B cell (primary cell): Measurements from ENCODE around the gene ABHD1. TPM values are rescaled to one million over a fixed set of nuclear protein-coding genes. Genes with fewer than 3 reads are reported as not detected.

Experiments
- ATAC-seq: fragments of 200-7000 bp; cut with Tn5 transposase; one replicate; pipeline ENCODE4 v1.10.0; 2021; ENCODE audit warnings: low read depth, mild to moderate bottlenecking, moderate number of reproducible peaks, moderate library complexity
- CTCF ChIA-PET: fragments of 350-600 bp; sonication (Branson Sonifier 250); formaldehyde crosslinking; loops from one replicate; lab custom pipeline; 2021; ENCODE audit warnings: antibody characterized with exemption, inconsistent platforms; lab: Charles Lee
- POLR2A ChIA-PET: fragments of 350-600 bp; sonication (Branson Sonifier 250); formaldehyde crosslinking; loops from one replicate; lab custom pipeline; 2021; ENCODE audit warnings: antibody characterized with exemption; lab: Charles Lee
- DNase-seq: peaks from one replicate; pipeline ENCODE4 v3.0.0; 2013
- H2AFZ ChIP-seq: 2 replicates; pipeline ENCODE4 v1.6.1; 2012; ENCODE audit warnings: mild to moderate bottlenecking, low read depth, low read length; ENCODE audit not compliant: insufficient read depth, poor library complexity, severe bottlenecking
- H3K27ac ChIP-seq, 2 donors: 1 replicate in 1 of 2; 2 replicates in 1 of 2; pipeline ENCODE4 v1.5.1; 2012 to 2013; ENCODE audit warnings: low read length in 2 of 2, mild to moderate bottlenecking in 2 of 2, moderate library complexity in 1 of 2
- H3K27me3 ChIP-seq, 4 experiments: fragments of 200-600 bp in 1 of 4; sonication (generic) in 1 of 4; replicated peaks in 1 of 4; 1 replicate in 2 of 4; 2 replicates in 2 of 4; pipeline versions ENCODE4 v1.6.1 to v1.7.0; 2013 to 2016; ENCODE audit warnings: low read length in 3 of 4, mild to moderate bottlenecking in 2 of 4, mixed read lengths in 1 of 4, moderate library complexity in 1 of 4; ENCODE audit not compliant: insufficient read depth in 4 of 4, control insufficient read depth in 3 of 4; ENCODE audit errors: control extremely low read depth in 1 of 4
- H3K36me3 ChIP-seq, 2 experiments: replicated peaks in 1 of 2; 1 replicate in 1 of 2; 2 replicates in 1 of 2; pipeline versions ENCODE4 v1.6.1 to v1.7.1; 2013; ENCODE audit warnings: low read length in 1 of 2; ENCODE audit not compliant: insufficient read depth in 2 of 2, control insufficient read depth in 1 of 2; ENCODE audit errors: control extremely low read depth in 1 of 2, extremely low read depth in 1 of 2
- H3K4me1 ChIP-seq, 2 donors: fragments of 200-600 bp in 1 of 2; sonication (generic) in 1 of 2; 1 replicate in 1 of 2; 2 replicates in 1 of 2; pipeline versions ENCODE4 v1.5.1 to v1.6.1; 2013 to 2017; ENCODE audit warnings: low read length in 2 of 2; ENCODE audit not compliant: control insufficient read depth in 2 of 2, insufficient read depth in 2 of 2
- H3K4me2 ChIP-seq: replicated peaks from 2 replicates; pipeline ENCODE3; 2012; ENCODE audit warnings: mild to moderate bottlenecking, low read depth, low read length; ENCODE audit not compliant: poor library complexity, severe bottlenecking
- H3K4me3 ChIP-seq, 5 experiments: fragments of 200-600 bp in 1 of 5; sonication (generic) in 1 of 5; 1 replicate in 3 of 5; 2 replicates in 2 of 5; pipeline versions ENCODE4 v1.5.1 to v1.7.0; 2011 to 2016; ENCODE audit warnings: low read length in 4 of 5, mild to moderate bottlenecking in 4 of 5, low read depth in 2 of 5, control low read depth in 1 of 5, moderate library complexity in 1 of 5; ENCODE audit not compliant: insufficient read depth in 1 of 5; ENCODE audit errors: control extremely low read depth in 1 of 5, extremely low read depth in 1 of 5
- H3K79me2 ChIP-seq: fragments of 200-600 bp; sonication (generic); one replicate; pipeline ENCODE4 v1.6.0; 2016; ENCODE audit warnings: low read length; ENCODE audit not compliant: control insufficient read depth, insufficient read depth
- H3K9ac ChIP-seq: fragments of 200-600 bp; sonication (generic); 2 replicates; pipeline ENCODE4 v1.6.1; 2017; ENCODE audit warnings: mild to moderate bottlenecking, low read length, moderate library complexity
- H3K9me3 ChIP-seq, 3 donors: one replicate each; pipeline versions ENCODE4 v1.6.1 to v1.7.1; 2013; ENCODE audit warnings: low read length in 2 of 3; ENCODE audit not compliant: control insufficient read depth in 2 of 3, insufficient read depth in 1 of 3; ENCODE audit errors: control extremely low read depth in 1 of 3
- H4K20me1 ChIP-seq: 2 replicates; pipeline ENCODE4 v1.6.0; 2012; ENCODE audit warnings: mild to moderate bottlenecking, low read length; ENCODE audit not compliant: insufficient read depth, control insufficient read depth, poor library complexity, severe bottlenecking
- H3K27ac Mint-ChIP-seq: one replicate; pipeline ENCODE4 v1.8.0; 2021; ENCODE audit warnings: mixed read lengths
- H3K27me3 Mint-ChIP-seq: one replicate; pipeline ENCODE4 v1.8.0; 2021; ENCODE audit warnings: mixed read lengths
- H3K4me1 Mint-ChIP-seq: one replicate; pipeline ENCODE4 v1.8.0; 2021; ENCODE audit warnings: mixed read lengths
- H3K4me3 Mint-ChIP-seq: one replicate; pipeline ENCODE4 v1.8.0; 2021; ENCODE audit warnings: mixed read lengths
- H3K9me3 Mint-ChIP-seq: one replicate; pipeline ENCODE4 v1.8.0; 2022; ENCODE audit warnings: mixed read lengths; ENCODE audit not compliant: insufficient read depth
- EZH2 ChIP-seq: IDR thresholded peaks from 2 replicates; pipeline ENCODE4 v1.6.1; 2012; ENCODE audit warnings: borderline replicate concordance, low read depth, mild to moderate bottlenecking, moderate library complexity, low read length; ENCODE audit not compliant: insufficient read depth, poor library complexity, severe bottlenecking
- WGBS: methylation state at CpG from one replicate; pipeline ENCODE4 v1.1.5; 2013; ENCODE audit warnings: missing lambda C conversion rate; ENCODE audit not compliant: insufficient coverage; 5-methylcytosine and 5-hydroxymethylcytosine counted together
- intact Hi-C: fragments of 100-400 bp; cut with micrococcal nuclease; formaldehyde crosslinking; loops from one replicate; pipeline ENCODE4 v1.10.0; 2022
- polyA plus RNA-seq: library from polyadenylated mRNA; depleted of rRNA; stranded (reverse); fragments of >200 nt; gene quantifications from 2 replicates; pipeline ENCODE4 v1.2.3, GENCODE V29; 2012
- total RNA-seq, 2 donors: library from RNA; stranded (reverse); fragments of 120-200 nt in 1 of 2; gene quantifications; 1 replicate in 1 of 2; 2 replicates in 1 of 2; pipeline versions ENCODE4 v1.2.3 to v1.2.4, GENCODE V29; 2013 to 2022
- TF ChIP-seq, protein P1 (sequence below): fragments of 200-600 bp; IDR thresholded peaks from one replicate; pipeline ENCODE4 v1.8.0; 2022; ENCODE audit warnings: antibody characterized with exemption, mild to moderate bottlenecking

Gene ABHD1
- total and polyA plus RNA-seq, 2 donors (not counting 1 experiment from before 2014, with no cell fraction given) = 1.5 to 2.7 TPM

DNA sequence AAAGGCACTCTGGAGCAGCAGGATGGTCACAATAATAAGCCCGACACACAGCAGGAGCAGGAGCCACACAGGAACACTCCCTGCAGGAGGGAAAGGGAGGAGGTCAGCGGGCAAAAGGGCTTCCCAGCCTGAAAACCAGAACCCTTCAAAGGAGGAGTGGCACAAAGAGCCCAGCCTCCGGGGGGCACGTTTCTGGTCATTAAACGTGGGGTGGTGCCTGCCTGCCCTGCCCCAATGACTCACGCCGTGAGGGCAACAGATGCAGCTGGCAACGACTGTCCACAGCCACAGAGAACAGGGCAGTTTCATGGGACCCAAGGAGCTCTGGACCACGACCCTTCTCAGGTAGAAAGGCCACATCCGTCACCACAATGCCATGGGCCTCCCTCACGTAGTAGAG is 7.8 kb downstream of the ABHD1 start:
- no peak overlapping the region for H3K27ac ChIP-seq
- intact Hi-C loops = no loop called here
- no peaks in the 10 kb centered on the region for H3K9me3 ChIP-seq
- TF ChIP-seq EZH2 = no peak
- no peak overlapping the region for H3K4me3 ChIP-seq
- Mint-ChIP-seq H3K27ac (no peak overlapping the region), H3K27me3 (no peaks in the 10 kb centered on the region), H3K4me1 (peaks cover 27% of the 10 kb centered on the region), H3K9me3 (no peaks in the 10 kb centered on the region), H3K4me3 (peak overlapping the region; percentile 29)
- H3K9ac ChIP-seq = no peak overlapping the region
- DNase-seq (no peak), ATAC-seq (no peak)
- peaks cover 0 to 30% of the 10 kb centered on the region in 2 experiments for H3K36me3 ChIP-seq
- H3K79me2 ChIP-seq = peaks cover 12% of the 10 kb centered on the region
- WGBS = 98% methylated on average over 11 of the region's 11 CpGs
- no peaks in the 10 kb centered on the region for H3K27me3 ChIP-seq
- no peak overlapping the region for H2AFZ ChIP-seq
- no peak overlapping the region for H3K4me2 ChIP-seq
- peaks cover 5% of the 10 kb centered on the region for H4K20me1 ChIP-seq
- POLR2A ChIA-PET = interaction anchor here (3.4 kb wide), 1 partner anchor 7 kb away, joined by 29 read pairs; the partner anchor contains the start of gene ABHD1
- H3K4me1 ChIP-seq = peaks cover 17 to 25% of the 10 kb centered on the region in 2 donors
- CTCF ChIA-PET = no interaction called here

DNA sequence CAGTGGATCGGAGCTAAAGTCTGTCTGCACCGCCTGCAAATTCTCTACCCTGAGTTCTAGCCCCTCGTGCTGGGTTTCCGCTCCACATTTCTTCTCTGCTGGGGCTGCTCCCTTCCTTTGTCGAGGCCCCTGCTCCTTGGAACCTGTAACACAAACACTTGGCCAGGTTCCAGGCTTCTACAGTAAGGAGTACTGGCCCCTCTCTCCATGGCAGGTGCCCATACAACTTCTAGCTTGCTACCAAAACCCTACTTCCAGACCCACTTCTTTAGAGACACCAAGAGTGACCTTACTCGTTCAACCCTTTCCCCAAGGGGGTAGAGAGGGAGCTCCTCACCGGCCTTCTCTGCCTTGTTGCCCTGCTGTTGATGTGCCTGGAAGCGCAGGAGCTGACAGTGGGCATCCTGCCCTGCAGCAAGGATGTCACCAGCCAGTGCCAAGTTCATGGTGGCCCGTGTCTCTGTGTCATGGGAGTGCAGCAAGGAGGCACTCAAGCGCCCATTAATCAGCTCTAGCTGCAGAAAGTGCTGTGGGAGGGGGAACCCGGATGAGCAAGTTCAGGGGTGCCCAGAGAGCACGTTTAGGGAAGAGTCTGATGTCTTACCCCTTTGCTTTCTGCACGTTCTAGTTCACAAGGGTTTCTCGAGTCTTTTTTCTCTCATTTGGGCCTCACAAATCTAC is 9.7 kb downstream of the ABHD1 start:
- H3K36me3 ChIP-seq = peaks cover 0 to 30% of the 10 kb centered on the region in 2 experiments
- Mint-ChIP-seq H3K27ac (peak overlapping the region; percentile 97), H3K4me3 (peak overlapping the region; percentile 96), H3K4me1 (peaks cover 27% of the 10 kb centered on the region), H3K27me3 (no peaks in the 10 kb centered on the region), H3K9me3 (no peaks in the 10 kb centered on the region)
- no peaks in the 10 kb centered on the region for H3K9me3 ChIP-seq
- H3K4me3 ChIP-seq = peak overlapping the region; percentile 62 to 89 (median 78)
- WGBS = 71% methylated on average over 12 of the region's 14 CpGs
- TF ChIP-seq, protein P1, sequence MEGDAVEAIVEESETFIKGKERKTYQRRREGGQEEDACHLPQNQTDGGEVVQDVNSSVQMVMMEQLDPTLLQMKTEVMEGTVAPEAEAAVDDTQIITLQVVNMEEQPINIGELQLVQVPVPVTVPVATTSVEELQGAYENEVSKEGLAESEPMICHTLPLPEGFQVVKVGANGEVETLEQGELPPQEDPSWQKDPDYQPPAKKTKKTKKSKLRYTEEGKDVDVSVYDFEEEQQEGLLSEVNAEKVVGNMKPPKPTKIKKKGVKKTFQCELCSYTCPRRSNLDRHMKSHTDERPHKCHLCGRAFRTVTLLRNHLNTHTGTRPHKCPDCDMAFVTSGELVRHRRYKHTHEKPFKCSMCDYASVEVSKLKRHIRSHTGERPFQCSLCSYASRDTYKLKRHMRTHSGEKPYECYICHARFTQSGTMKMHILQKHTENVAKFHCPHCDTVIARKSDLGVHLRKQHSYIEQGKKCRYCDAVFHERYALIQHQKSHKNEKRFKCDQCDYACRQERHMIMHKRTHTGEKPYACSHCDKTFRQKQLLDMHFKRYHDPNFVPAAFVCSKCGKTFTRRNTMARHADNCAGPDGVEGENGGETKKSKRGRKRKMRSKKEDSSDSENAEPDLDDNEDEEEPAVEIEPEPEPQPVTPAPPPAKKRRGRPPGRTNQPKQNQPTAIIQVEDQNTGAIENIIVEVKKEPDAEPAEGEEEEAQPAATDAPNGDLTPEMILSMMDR = no peak
- no peak for TF ChIP-seq EZH2
- peak overlapping the region; percentile 88 for H3K9ac ChIP-seq
- peaks cover 17 to 25% of the 10 kb centered on the region in 2 donors for H3K4me1 ChIP-seq
- peaks cover 5% of the 10 kb centered on the region for H4K20me1 ChIP-seq
- DNase-seq = no peak
- no peaks in the 10 kb centered on the region for H3K27me3 ChIP-seq
- CTCF ChIA-PET = interaction anchor here (0.9 to 2.8 kb wide), 7 partner anchors 9 to 171 kb away, joined by 4 to 19 read pairs (median 5); partner anchors contain the start of genes ABHD1 and AGBL5
- intact Hi-C loops = no loop called here
- H3K27ac ChIP-seq = no peak overlapping the region
- no peak for ATAC-seq
- POLR2A ChIA-PET = interaction anchor here (0.5 to 3.4 kb wide), 4 partner anchors 9 to 192 kb away, joined by 3 to 29 read pairs (median 5); partner anchors contain the start of genes ABHD1, ATRAID, OST4 and SLC5A6
- peak overlapping the region; percentile 93 for H3K4me2 ChIP-seq
- peaks cover 12% of the 10 kb centered on the region for H3K79me2 ChIP-seq
- peak overlapping the region; percentile 92 for H2AFZ ChIP-seq
